ENCODE data around the gene KCNK10.
A peak's percentile ranks its signal among the peaks of the same experiment; 100 is the strongest.

The KCNK10 gene

GRCh38 chr14:88218119-88218915 is 104.8 kb downstream of the KCNK10 start:
- no peak for DNase-seq

GRCh38 chr14:88212691-88213090 is 110.4 kb downstream of the KCNK10 start:
- no peak for DNase-seq

DNA sequence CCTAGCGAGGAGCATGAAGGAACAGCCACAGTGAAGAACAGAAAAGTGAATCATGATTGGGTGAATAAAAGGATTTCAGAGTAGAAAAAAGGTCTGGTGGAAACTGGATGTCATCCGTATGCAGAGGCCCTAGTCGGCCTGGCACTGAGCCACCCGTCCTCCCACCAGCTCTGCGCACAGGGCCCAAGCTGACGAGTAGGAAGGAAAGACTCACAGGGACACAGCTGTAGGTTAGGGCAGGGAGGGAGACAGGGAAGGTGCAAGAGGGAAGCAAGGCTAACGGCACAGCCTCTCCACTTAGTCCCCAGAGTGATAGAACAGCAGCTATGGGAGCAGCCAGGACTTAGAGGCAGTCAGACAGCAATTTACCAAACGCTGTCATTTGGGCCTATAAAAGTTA is 112.6 kb downstream of the KCNK10 start:
- no peak for DNase-seq

DNA sequence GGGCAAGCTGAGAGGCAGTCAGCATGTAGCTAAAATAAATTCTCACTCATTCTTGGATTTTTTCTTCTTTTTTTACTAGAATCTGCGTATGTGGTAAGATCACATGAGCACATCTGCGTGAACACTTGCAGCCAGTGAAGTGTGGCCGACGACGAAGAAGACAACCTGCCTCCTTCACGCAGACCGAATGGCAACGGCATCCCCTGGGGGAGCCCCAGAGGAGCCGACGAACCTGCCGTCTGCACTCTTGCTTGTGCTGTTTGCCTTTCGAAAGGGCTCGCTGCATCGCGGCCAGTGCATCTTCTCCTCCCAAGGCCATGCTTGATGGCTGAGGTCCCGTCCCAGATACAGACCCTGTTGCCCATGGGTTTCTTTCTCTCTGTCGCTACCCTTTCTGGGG is 113.8 kb downstream of the KCNK10 start:
- no peak for DNase-seq

- no peak for DNase-seq
These were observed 114.2 kb downstream of the KCNK10 start for GRCh38 chr14:88208858-88209257.

GRCh38 chr14:88204221-88204620 is 118.8 kb downstream of the KCNK10 start:
- DNase-seq: no peak

- DNase-seq: no peak
These were observed 119.8 kb downstream of the KCNK10 start for GRCh38 chr14:88203291-88203690.

DNA sequence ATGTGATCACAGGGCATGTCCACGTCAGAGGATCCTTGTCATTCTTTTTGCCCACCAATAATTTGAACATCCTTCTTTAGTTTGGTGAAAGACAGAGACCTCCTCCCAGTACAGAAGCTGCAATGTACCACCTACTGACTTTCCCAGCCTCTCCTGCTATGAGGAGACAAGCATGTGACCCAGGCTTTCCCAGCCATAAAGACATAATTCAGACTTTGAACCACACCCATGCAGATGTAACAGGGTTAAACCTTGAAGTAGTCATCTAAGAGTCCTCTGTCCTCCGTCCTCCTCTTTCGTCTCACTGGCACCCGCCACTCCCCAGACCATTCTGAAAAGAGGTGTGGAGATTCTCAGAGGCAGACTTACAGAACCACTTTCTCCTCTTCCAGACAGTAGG is 120.8 kb downstream of the KCNK10 start:
- DNase-seq: no peak

DNA sequence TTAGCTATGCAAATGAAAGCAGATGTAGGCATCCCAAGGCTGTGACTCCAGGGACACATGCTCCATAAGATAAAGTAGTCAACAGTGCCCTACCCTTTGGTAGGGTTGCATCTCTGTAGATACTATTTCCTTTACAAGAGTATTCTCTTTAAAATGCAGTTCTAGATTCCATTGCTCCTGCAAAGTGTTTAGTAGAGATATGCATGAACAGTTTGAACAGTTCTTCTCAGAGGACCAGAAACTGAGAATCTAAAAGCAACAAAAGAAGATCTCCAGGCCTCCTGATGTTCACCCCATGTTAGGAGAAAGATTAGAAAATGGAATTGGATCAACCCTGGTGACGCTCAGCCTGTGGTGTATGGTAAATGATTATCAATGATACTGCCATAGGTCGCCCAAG is 121.2 kb downstream of the KCNK10 start:
- DNase-seq: no peak

DNA sequence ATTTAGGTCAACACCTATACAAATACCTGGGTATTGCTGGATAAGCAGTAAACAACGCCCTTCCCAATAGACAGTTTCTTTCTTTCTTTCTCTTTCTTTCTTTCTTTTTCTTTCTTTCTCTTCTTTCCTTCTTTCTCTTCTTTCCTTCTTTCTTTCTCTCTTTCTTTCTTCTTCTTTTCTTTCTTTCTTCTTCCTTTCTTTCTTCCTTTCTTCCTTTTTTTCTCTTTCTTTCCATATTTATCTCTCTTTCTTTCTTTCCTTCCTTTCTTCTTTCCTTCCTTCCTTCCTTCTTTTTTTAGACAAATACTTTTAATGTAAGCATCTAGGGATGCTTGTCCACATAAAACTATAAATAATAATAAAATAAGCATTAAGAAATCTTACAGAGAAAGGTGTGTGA is 123.2 kb downstream of the KCNK10 start:
- no peak for DNase-seq

DNA sequence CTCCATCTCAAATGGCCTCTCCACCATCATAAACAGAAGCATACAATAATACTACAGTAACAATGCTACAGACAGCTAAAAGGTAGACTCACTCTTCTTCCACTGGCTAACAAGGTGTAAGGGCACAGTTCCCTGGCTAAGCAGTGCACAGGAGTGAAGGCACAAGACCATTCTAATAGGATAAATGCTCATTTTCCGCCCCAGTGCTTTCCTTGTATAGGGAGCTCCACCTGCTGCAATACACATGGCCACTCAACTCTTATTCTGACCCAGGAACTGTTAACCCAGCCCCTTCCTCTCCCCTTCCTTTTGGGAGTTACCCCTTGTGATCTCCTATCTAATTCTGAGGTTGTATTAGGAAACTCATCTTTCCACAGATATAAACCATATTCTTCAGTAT is 124.6 kb downstream of the KCNK10 start:
- no peak for DNase-seq

GRCh38 chr14:88196925-88197324 is 126.1 kb downstream of the KCNK10 start:
- DNase-seq: no peak

- DNase-seq: no peak
These were observed 126.8 kb downstream of the KCNK10 start for GRCh38 chr14:88196116-88196890.

GRCh38 chr14:88195676-88196075 is 127.4 kb downstream of the KCNK10 start:
- no peak for DNase-seq

- DNase-seq: no peak
These were observed 128.5 kb downstream of the KCNK10 start for GRCh38 chr14:88194531-88194930.

DNA sequence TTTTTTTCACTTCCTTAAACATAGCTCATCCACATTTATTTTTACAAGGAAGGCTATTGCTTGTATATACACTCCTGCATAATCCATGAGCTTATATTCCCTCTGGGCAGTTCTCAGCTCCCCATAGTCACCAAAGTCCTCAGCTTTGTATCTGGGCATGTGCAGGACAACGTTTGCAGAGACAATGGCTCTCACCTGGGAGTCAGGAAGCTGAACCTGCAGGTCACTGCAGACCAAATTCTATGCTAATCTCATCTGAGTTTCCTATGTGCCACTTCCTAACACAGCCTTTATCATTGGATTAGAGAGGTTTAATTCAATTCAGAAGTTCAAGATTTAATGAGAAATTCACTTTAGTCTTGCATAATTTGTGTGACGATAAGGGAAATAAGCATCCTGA is 131.5 kb downstream of the KCNK10 start:
- DNase-seq: no peak

DNA sequence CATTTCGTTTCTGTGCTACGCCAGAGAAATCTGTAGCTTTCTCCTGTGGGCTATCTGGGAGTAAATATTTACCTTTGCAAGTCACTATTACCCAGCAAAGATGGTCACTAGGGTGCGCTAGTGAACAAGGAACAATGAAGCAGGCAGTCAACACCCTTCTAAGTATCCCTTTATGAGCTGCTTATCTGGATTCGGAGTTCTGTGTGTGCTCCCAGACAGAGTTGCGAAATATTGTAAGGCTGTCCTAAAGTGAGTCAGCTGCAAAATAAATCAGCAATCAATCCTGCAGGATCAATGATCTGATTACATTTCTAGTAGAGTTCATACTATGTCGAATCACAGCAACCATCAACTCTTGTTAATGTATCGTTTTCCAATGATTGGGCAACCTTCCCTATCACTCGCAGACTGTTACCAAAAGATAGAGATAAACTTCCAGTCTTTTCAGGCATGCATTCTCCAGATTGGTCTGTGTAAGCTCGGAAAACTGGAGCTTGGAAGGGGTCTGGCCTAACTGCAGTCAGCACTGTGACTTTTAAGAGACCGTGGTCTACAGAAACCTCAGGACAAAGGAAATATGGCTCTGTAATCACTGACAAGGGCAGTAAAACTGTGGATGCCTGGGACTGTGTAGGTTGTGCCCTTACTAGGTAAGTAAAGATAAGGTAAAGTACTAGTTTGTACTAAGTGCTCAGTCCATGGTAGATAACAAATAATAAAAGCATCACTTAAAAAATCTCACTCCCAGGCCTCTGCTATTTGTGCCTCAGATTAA is 133.5 kb downstream of the KCNK10 start:
- peak; percentile 81 for DNase-seq

- no peak for DNase-seq
These were observed 134.2 kb downstream of the KCNK10 start for GRCh38 chr14:88188745-88189416.

DNA sequence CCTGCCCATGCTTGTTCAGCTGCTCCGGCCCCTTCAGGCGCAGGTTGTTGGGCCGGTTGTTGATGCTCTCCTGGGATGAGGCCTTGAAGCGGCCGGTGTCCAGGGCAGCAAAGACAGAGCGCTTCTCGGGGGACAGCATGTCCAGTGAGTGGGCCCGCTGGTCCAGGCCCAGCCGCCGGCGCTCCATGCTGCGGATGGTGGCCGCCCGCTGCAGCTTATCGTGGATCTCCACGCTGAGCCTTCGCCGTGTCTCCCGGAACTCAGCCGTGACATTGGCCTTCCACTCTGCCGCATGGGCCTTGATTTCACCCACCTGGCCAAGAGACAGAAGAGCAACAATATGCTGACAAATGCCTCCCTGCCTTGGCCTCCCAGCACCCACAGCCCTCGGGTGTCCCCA is 137.2 kb downstream of the KCNK10 start:
- DNase-seq: no peak

- DNase-seq: no peak
These were observed 138.1 kb downstream of the KCNK10 start for GRCh38 chr14:88184956-88185355.

DNA sequence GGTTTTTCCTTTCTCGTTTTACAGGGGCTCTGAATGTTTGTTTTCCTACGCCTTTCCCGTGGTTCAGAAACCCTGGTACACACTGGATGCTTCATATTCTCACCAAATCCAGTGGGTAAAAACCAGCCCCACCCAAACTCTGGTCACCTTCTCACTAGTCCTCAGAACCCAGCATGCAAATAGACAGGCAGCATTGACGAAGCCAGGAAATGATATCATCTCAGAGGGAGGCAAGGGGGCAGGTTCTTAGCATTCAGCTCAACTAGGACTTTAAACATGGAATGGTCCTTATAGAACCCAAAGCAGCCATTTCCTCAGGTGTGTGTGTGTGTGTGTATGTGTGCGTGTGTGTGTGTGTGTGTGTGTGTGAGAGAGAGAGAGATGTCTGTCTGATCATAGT is 142.0 kb downstream of the KCNK10 start:
- no peak for DNase-seq

GRCh38 chr14:88179716-88180115 is 143.4 kb downstream of the KCNK10 start:
- DNase-seq: no peak

DNA sequence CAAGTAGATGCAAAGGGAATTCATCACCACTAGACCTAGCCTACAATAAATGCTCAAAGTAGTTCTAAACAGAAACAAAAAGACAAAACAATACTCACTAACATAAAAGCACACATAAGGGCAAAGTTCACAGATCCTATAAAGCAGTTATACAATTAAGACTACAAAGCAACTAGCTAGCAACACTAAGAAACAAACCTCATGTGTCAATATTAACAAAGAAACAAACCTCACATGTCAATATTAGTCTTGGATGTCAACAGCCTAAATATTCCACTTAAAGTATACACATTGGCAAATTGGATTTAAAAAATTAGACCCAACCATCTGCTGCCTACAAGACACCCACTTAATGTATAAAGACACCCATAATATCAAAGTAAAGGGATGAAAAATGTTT is 152.7 kb downstream of the KCNK10 start:
- no peak for DNase-seq

All from EL (cell line).